ENCODE measurements around the gene RIPOR2.

RIPOR2 gene

GRCh38 chr6:24926192-24926591 is 9.6 kb downstream of the RIPOR2 start:
- H3K27me3 Mint-ChIP-seq (ENCODE audit: low read depth): no peaks in the 10 kb centered on the region
- peaks cover 57% of the 10 kb centered on the region for H3K4me1 Mint-ChIP-seq
- H3K27ac Mint-ChIP-seq: no peak overlapping the region
- no peak overlapping the region for H3K4me3 Mint-ChIP-seq
- no peak for TF ChIP-seq CTCF (IDR thresholded peaks at IDR 0.05; ENCODE audit: unreplicated experiment in 3 of 3)
- H3K9me3 Mint-ChIP-seq: peaks cover 6% of the 10 kb centered on the region
- peaks cover 4% of the 10 kb centered on the region for H3K36me3 Mint-ChIP-seq (ENCODE audit: low read depth)

- Mint-ChIP-seq H3K27me3 (ENCODE audit: low read depth) (no peaks in the 10 kb centered on the region), H3K27ac (no peak overlapping the region), H3K9me3 (peaks cover 6% of the 10 kb centered on the region), H3K4me1 (peaks cover 57% of the 10 kb centered on the region), H3K4me3 (no peak overlapping the region), H3K36me3 (ENCODE audit: low read depth) (peaks cover 4% of the 10 kb centered on the region)
- no peak for TF ChIP-seq CTCF (IDR thresholded peaks at IDR 0.05; ENCODE audit: unreplicated experiment in 3 of 3)
These were observed 10.1 kb downstream of the RIPOR2 start for GRCh38 chr6:24925661-24926060.

- Mint-ChIP-seq H3K4me1 (peaks cover 57% of the 10 kb centered on the region), H3K4me3 (no peak overlapping the region), H3K36me3 (ENCODE audit: low read depth) (peaks cover 4% of the 10 kb centered on the region), H3K9me3 (peaks cover 6% of the 10 kb centered on the region), H3K27ac (no peak overlapping the region), H3K27me3 (ENCODE audit: low read depth) (no peaks in the 10 kb centered on the region)
- no peak for TF ChIP-seq CTCF (IDR thresholded peaks at IDR 0.05; ENCODE audit: unreplicated experiment in 3 of 3)
These were observed 11.0 kb downstream of the RIPOR2 start for GRCh38 chr6:24924580-24925356.

GRCh38 chr6:24923885-24924401 is 11.8 kb downstream of the RIPOR2 start:
- no peak overlapping the region for H3K4me3 Mint-ChIP-seq
- H3K27ac Mint-ChIP-seq: no peak overlapping the region
- no peaks in the 10 kb centered on the region for H3K27me3 Mint-ChIP-seq (ENCODE audit: low read depth)
- peaks cover 4% of the 10 kb centered on the region for H3K36me3 Mint-ChIP-seq (ENCODE audit: low read depth)
- TF ChIP-seq CTCF (IDR thresholded peaks at IDR 0.05; ENCODE audit: unreplicated experiment in 3 of 3): no peak
- H3K9me3 Mint-ChIP-seq: peaks cover 6% of the 10 kb centered on the region
- H3K4me1 Mint-ChIP-seq: peaks cover 58% of the 10 kb centered on the region

GRCh38 chr6:24922814-24923213 is 12.9 kb downstream of the RIPOR2 start:
- Mint-ChIP-seq H3K27ac (peak overlapping the region in 1 of 3 experiments; percentile 75), H3K4me3 (no peak overlapping the region), H3K4me1 (peaks cover 59% of the 10 kb centered on the region), H3K9me3 (peaks cover 6% of the 10 kb centered on the region), H3K27me3 (ENCODE audit: low read depth) (no peaks in the 10 kb centered on the region), H3K36me3 (ENCODE audit: low read depth) (peaks cover 4% of the 10 kb centered on the region)
- TF ChIP-seq CTCF (IDR thresholded peaks at IDR 0.05; ENCODE audit: unreplicated experiment in 3 of 3): no peak

GRCh38 chr6:24922170-24922569 is 13.6 kb downstream of the RIPOR2 start:
- Mint-ChIP-seq H3K4me1 (peaks cover 53% of the 10 kb centered on the region), H3K36me3 (ENCODE audit: low read depth) (peaks cover 1% of the 10 kb centered on the region), H3K27me3 (ENCODE audit: low read depth) (no peaks in the 10 kb centered on the region), H3K4me3 (no peak overlapping the region), H3K27ac (no peak overlapping the region), H3K9me3 (peaks cover 2% of the 10 kb centered on the region)
- no peak for TF ChIP-seq CTCF (IDR thresholded peaks at IDR 0.05; ENCODE audit: unreplicated experiment in 3 of 3)

Data from nephron (organoid).